ENCODE data around the gene PRKCA.

Gene PRKCA

DNA sequence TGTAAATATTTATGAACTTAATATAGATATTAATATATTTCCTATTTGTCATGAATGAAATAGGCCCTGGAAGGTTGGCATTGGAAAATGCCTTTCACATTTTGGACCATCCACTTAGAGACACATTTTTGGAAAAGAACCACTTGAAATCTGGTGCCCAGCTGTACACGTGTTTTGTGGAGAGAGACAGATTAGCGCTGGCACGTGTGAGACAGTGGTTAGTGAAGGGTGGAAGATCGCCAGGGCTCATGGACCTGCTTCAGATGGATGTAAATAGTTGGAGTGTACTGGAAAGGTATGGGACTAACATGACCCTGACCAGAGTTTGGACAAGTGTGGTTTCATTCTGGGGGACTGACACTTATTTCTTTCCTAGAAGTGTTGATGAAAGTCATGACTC, 222.9 kb downstream of the PRKCA start:
- DNase-seq, result no peak

DNA sequence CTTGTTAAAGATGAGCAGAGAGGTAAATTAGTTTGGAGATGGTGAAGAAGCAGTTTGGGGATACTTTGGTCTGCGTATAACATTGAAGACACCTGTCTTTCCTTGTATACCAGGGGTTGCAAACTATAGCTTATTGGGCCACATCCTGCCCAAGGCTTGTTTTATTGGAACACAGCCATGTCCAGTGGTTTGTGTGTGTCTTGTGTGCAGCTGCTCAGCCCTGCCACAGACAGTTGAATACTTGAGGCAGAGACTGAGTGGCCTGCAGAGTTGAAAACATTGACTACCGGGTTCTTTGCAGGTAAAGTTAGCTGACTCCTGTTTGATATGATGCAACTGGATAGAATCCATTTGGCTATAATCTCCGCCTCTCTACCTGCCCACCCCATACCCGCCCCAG, 224.4 kb downstream of the PRKCA start:
- DNase-seq, result no peak

DNA sequence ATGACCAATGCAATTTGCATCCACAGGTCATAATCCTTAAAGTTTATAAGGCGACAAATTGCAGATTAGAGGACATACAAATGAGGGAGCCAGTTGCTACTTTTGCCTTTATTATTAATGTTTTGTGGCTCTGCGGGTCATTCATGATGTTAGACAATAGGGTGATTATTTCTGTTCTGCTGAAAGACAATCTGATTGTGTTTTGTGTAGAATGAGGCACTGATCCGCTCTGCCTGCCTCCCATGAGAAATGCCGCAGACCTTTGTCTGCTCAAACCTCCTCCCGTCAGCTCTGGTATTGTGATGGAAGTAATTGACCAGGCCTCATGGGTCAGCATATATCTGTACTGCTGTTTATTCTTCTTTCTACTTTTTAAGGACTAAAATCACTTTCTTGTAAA, 224.9 kb downstream of the PRKCA start:
- no peak for DNase-seq

DNA sequence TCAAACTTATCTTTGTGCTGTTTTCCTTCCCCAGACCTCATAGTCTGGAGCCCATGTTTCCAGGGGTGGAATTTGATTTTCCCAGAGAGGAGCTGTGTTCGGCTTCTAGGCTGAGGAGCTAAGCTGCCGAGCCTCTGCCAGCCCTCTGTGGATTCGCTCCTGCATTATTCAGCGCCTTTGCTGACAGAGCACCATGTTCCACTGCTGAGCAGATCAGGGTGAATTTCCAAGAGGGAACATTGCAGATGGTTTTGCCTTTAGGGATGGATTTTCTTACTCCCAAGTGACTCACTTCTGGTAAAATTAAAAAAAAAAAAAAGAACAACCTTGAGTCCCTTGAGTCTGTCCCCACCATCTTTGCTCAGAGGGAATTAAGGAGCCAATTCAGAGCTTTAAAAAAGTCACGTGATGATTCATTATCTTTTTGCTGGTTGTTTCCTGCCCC, 229.5 kb downstream of the PRKCA start:
- DNase-seq, result no peak

DNA sequence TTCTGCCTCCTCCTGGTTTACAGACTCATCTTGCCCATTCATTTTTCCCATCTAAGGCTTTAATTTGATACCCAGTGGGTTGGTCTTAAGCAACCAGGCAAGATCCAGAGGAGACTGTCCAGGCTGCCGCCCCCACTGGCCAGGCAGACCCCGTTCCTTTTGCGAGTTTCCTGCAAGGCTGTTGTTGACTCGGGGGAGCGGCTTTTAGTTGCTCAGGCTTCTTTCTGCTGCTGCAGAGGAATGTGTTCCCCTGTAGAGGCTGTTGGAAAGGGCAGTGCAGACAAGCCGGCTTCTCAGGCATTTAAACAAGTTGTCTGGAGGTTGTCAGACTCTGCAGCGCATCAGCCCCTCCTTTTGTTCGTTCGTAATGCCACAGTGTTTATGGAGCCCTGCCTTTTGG, 231.2 kb downstream of the PRKCA start:
- no peak for DNase-seq

GRCh38 chr17:66533986-66534385, 231.6 kb downstream of the PRKCA start:
- no peak for DNase-seq

DNA sequence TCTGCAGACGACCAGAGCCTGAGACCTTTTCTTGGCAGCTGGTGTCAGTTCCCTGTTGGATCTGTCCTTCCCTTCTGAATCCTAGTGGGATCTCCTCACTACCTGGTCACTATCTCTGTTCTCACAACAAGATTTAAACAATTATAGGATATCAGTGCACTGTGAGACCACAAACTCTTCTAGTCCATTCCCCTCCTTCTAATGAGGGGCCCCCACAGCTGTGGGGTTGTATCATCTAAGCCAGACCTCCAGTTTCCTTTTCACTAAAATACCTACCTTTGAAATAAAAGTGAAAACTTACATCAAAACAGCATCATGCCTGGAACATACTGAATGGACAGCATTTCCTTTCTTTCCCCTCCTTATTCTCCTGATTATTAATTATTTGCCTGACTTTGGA, 233.2 kb downstream of the PRKCA start:
- DNase-seq, result no peak

DNA sequence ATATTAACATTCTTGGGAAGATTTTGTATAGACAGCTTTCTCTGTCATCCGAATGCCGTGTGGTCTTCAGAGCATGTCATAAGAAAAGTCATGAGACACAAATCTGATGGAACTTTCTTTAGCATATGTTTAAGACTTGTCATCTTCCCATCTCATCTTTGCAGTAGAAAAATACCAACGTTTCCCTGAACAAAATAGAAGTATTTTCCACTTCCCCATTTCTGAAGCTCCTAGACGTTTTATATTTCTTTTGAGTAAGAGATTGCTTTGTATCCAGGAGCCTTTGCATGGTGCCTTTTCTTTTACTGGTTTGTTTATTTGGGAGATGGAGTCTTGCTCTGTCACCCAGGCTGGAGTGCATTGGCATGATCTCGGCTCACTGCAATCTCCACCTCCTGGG, 235.1 kb downstream of the PRKCA start:
- DNase-seq, result no peak

GRCh38 chr17:66538776-66539175, 236.4 kb downstream of the PRKCA start:
- no peak for DNase-seq

DNA sequence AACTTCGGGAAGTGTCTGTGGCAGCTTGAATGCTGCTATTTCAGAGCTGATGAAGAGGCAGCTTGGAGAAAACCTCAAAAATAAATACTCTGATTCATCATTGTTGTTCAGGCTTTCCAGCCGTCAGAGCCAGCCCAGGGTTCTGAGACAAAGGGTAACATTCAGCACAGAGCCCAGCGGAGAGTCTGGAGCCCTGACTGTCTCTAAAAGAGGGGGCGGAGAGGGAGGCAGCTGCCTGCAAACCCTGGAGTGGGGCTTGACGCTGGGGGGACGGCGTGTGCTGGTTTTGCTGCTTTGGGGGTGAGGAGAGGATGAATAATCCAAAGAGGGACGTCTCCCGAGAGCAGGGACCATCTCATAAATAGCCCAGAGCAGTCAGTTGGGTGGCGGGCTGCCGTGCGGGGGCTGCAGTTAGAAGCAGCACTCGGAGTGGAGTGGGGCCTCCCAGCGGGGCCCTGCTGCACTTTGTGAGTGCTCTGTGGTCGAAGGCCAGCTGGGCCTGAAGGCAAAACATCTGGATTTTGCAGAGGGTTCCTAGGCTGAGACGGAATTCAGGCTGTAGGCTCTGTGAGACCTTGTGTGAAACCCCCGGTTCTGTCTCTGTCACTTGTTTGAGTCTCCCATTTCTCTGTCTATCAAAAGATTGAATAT, 237.8 kb downstream of the PRKCA start:
- no peak for DNase-seq

- no peak for DNase-seq
Observed at GRCh38 chr17:66541461-66542128, 239.2 kb downstream of the PRKCA start.

- no peak for DNase-seq
Observed at GRCh38 chr17:66542129-66542966, 239.9 kb downstream of the PRKCA start.

DNA sequence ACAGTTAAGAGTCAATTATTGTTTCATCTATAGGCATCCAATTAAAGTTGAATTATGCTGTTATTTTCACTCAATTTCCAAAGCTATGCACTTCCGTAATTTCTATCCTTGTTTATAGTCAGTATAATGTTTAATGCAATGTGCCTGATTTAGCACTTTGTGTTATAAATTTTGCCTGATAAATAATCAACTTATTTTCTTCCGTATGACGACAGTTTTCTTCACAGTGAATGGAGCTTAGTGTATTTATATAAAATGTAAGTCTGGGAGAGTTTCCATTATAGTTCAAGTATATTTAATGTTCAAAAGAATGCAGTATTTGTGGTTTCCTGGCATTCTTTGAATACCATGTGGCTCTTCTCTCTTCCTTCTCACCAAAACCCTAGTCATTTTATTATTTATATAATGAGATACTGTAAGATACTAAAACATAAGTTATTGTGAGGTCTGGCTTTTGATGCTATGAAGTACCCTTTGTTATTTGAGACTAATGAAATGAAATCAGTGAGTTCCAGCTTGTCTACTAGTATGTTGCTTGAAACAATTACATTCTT, 240.6 kb downstream of the PRKCA start:
- DNase-seq, result no peak

DNA sequence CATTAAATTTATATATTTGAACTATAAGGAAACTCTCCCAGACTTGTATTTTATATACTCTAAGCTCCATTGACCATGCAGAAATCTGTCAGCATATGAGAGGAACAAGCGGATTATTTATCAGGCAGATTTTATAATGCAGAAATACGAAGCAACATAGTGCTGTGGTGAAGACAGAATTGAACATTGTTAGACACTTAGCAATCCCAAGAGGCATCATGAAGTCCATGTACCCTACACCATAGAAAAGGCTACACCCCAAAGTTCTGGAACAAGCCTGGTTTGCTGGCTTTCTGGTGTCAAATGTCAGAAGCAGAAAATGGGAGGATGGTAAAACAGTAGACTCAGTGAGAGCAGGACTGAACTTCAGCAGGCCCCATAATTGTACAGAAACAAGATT, 241.1 kb downstream of the PRKCA start:
- no peak for DNase-seq

GRCh38 chr17:66545918-66546317, 243.5 kb downstream of the PRKCA start:
- DNase-seq, result no peak

- no peak for DNase-seq
Observed at GRCh38 chr17:66547151-66547865, 244.9 kb downstream of the PRKCA start.

GRCh38 chr17:66548158-66548557, 245.7 kb downstream of the PRKCA start:
- DNase-seq, result no peak

GRCh38 chr17:66548659-66549310, 246.4 kb downstream of the PRKCA start:
- no peak for DNase-seq

GRCh38 chr17:66549311-66549704, 246.9 kb downstream of the PRKCA start:
- DNase-seq, result no peak

GRCh38 chr17:66549731-66550207, 247.4 kb downstream of the PRKCA start:
- DNase-seq, result no peak

- DNase-seq, result no peak
Observed at GRCh38 chr17:66551839-66552238, 249.4 kb downstream of the PRKCA start.

DNA sequence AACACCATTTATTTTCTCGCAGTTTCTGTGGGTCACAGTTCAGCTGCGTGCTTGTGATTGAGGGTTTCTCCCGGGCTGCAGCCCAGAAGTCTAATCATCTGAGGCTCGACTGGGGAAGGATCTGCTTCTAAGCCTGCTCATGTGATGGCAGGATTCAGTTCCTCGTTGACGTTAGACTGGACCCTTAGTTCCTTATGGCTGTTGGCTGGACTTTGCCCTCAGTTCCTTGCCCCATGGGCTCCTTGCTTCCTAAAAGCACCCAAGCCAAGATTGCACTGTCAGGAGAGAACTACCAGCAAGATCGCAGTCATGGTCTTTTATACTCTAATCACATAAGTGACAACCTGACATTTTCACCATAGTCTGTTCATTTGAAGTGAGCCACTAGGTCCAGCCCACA, 250.0 kb downstream of the PRKCA start:
- DNase-seq, result no peak

Data from activated CD4-positive, CD25-positive, alpha-beta regulatory T cell treated with anti-CD3 and anti-CD28 coated beads, Interleukin-2, amount 50 U/mL, for 72 hours (primary cell).